GM19193 (cell line): ENCODE data around the gene TANGO2.

Experiments used
- POLR2A ChIP-seq: IDR thresholded peaks from 4 replicates; pipeline ENCODE4 v1.6.1; 2011; ENCODE audit not compliant: insufficient read depth, insufficient read length; ENCODE audit errors: extremely low read depth

The TANGO2 gene

GRCh38 chr22:20043997-20044342 is 23.1 kb downstream of the TANGO2 start:
- no peak for TF ChIP-seq POLR2A

DNA sequence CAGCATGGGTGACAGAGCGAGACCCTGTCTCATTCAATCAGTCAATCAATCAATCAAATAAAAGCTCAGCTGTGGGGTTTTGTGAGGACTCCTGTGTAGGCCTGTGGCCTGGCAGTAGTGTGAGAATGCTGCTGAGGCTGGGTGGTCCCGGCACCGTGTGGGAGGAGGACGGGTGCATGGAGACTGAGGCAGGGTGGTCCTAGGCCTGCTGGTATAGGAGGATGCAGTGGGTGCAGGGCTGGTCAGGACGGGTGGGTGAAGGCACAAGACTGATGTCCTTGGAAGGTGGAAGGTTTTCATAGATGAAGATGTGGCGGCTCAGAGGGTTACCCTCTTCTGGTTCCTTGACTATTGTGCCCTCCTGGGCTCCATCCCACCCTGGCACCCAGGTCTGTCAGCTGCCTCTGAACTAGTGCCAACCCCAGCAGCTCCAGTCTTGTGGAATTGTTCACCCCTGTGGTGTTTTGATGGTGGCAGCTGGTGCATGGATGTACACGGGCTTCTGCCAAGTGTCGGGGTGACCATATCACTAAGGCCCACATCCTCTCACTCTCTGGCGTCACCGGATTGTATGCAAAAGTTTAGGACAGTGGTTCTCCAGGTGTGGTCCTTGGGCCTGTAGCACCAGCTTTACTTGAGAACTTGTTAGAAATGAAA is 23.7 kb downstream of the TANGO2 start:
- no peak for TF ChIP-seq POLR2A

- TF ChIP-seq POLR2A = no peak
Measured at GRCh38 chr22:20046730-20047129, 25.8 kb downstream of the TANGO2 start.

- no peak for TF ChIP-seq POLR2A
Measured at GRCh38 chr22:20051927-20052308, 31.0 kb downstream of the TANGO2 start.

- no peak for TF ChIP-seq POLR2A
Measured at GRCh38 chr22:20052309-20053259, 31.7 kb downstream of the TANGO2 start.

DNA sequence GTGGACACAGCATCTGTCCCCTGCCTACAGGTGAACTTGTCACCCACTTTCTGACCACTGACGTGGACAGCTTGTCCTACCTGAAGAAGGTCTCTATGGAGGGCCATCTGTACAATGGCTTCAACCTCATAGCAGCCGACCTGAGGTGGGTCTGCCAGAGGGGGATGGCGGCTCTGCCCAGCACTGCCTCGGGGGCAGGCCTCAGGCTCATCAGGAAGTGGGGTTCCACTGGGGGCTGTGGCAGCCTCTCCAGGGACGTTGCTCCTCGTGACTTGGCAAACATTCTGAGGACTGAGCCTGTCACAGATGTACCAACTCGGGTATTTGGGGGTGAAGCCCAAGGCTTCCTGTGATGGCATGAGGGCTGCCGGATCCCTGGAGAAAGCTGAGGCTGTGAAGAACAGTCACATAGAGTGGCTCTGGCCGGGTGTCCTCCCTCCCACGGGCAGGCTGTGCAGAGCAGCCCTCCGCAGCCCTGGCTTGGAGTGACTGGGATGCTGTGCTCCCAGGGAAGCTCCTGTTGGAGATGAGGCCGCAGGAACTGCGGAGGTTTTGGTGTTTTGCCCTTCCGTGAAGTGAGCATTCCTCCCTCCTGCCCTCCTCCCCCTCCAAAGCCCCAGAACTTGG is 32.6 kb downstream of the TANGO2 start:
- no peak for TF ChIP-seq POLR2A

DNA sequence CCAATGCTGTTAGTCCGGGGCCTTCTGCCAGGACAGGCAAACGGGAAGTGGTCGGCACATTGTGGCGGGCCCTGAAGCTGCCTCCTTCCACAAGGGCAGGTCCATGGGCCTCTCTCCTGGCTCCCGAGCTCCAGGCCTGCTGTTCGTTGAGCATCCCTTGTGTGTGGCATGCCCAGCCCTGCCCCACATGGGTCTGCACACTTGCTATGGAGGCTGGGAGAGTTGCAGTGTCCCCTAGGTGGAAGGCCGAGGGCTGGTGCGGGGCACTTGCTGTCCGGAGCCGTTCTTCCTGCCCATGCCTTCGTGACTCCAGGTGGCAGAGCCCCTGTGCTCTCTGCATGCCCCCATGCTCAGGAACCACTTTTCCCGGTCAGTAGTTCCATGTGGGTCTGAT is 33.1 kb downstream of the TANGO2 start:
- TF ChIP-seq POLR2A = no peak

GRCh38 chr22:20054485-20054884 is 33.6 kb downstream of the TANGO2 start:
- TF ChIP-seq POLR2A = no peak

DNA sequence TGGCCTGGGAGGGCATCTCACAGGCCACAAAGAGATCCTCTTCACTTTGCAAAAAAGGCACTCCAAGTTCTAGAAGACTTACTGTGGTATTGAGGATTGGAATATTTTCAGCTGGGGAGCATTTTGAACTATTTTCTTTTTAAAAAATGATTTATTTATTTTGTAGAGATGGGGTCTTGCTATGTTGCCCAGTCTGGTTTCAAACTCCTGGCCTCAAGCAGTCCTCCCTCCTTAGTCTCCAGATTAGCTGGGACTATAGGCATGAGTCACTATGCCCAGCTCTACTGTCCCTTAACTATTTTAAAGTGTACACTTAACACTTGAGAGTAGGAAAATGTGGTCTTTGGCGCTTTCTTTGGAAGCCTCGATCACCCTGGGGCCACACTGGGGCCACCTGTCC is 34.2 kb downstream of the TANGO2 start:
- no peak for TF ChIP-seq POLR2A

DNA sequence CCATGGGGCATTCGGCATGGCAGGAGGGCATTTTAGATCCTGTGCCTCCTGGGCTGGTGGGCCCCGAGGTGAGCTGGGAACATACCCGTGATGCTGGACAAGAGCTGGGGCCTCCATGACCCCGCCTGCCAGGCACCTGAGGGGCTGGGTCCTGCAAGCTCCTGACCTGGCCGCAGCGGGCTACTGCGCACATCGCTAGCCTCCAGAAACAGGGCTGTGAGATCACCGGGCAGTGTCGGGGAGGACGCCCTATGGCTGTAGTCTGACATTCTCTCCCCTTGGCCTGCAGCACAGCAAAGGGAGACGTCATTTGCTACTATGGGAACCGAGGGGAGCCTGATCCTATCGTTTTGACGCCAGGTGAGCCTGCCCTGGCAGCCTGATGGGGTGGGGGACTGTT is 34.7 kb downstream of the TANGO2 start:
- no peak for TF ChIP-seq POLR2A

DNA sequence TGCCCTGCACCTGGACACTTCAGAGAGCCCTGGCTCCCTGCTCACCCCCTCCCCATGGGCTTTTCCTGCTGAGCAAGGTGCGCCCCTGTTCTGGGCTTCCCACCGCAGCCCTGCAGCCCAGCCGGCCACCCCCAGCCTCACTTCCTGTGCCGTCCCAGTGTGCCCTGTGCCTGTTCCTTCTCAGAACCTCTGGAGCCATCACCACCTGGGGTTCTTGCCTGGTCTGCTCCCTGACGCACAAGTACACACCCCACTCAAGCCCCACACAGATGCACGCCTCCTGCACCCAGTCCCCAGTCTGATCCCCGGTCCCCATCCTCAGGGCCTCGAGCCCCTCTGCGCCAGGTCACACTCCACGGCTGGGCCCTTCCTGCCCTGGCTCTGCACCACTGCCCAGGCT is 35.3 kb downstream of the TANGO2 start:
- TF ChIP-seq POLR2A = no peak

DNA sequence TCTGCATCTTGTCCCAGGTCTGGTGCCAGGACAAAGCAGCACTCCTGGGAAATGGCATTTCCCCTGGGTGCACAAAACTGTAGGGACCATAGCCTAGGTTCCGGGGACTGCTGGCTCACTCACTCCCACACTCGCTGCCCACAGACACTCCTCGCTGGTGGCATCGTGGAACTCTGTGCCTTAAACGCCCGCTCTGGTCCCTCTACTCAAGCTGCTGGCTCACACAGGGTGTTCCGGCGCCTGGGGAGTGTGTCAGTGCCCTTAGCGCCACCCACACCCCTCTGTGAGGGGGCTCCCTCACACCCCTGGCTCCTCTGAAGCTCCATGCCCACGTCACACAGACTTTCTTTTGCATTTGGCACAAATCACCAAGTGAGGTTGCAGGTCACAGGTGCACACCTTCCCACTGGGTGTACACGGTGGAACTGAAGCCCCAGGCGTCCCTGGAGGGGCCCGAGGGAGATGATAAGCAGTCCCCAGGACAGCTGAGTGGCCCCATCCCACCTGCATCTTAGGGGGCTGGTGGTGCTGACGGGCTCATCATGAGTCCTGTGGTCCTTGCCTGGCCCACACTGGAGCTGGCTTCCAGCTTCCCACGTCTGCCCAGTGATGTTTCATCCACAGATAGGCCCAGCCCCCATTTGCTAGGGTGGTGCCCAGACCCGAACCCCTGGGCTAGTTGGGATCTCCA is 35.9 kb downstream of the TANGO2 start:
- no peak for TF ChIP-seq POLR2A

- no peak for TF ChIP-seq POLR2A
Measured at GRCh38 chr22:20057596-20058268, 36.8 kb downstream of the TANGO2 start.

DNA sequence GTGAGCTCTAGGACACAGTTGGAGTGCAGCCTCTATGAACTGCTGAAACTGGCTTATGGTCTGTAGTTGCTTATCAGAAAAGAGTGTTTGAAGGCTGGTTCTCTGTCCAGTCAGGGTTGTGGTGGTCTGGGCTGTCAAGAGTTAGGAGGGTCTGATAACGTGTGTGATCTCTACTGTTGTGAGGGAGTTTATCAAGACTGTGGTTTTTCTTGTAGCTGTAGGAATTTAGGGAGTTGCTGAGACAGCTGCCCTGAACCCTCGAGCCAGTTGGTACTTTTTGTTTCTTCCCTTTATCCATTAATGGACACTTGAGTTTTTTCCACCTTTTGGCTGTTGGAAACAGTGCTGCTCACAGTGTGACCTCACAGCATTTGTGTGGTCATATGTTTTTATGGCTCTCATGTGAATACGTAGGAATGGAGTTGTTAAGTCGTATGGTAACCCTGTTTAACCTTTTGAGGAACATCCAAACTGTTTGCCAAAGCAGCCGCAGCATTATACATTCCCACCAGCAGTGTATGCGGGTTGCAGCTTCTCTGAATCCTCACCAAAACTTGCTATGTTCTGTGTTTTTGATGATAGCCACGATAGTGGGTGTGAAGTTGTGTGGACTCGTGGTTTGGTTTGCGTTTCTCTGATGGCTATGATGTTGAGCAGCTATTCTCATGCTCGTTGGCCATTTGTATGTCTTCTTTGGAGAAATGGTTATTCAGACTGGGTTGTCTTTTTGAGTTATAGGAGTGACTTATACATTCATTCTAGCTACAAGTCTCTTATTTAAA is 38.3 kb downstream of the TANGO2 start:
- no peak for TF ChIP-seq POLR2A
